ENCODE measurements around the gene SLC2A6.

SLC2A6 gene

DNA sequence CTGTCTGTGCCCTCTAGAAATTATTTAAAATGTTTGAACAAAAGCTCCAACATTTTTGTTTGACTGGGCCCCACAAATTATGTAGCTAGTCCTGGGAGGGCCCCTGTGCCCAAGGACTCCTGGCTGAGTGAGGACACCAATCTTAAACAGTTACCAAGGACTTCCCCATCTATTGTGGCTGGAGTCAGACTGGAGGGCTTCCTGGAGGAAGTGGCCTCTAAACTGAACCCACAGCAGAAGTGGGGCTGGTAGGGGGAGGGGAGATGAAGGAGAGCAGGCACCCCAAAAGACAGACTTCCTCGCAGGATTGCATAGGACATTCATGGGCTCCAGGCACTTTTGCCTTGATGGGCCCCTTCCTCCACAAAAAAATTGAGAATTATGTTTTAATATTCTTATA is 48.7 kb downstream of the SLC2A6 start:
- no peak for DNase-seq

DNA sequence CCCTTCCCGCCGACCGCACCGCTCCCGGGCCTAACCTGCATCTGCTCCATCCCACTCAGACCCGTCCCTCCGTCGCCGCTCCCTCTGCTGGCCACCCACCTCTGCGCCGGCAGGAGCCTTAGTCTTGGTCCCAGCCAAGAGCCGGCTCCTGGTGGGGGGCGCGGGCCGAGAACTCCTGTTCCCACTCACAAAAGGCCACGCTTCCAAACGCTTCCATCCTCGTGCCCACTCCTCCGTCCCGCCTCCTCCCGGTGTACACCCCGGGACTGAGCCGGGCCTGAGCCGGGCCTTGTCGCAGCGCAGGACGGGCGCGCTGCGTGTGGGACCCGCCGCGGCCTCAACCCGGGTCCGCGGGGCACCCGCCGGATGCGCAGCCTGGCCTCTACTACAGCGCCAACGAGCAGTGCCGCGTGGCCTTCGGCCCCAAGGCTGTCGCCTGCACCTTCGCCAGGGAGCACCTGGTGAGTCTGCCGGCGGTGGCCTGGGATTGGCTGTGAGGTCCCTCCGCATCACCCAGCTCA is 49.2 kb downstream of the SLC2A6 start:
- no peak for DNase-seq

- no peak for DNase-seq
Observed at GRCh38 chr9:133429214-133429613, 49.7 kb downstream of the SLC2A6 start.

DNA sequence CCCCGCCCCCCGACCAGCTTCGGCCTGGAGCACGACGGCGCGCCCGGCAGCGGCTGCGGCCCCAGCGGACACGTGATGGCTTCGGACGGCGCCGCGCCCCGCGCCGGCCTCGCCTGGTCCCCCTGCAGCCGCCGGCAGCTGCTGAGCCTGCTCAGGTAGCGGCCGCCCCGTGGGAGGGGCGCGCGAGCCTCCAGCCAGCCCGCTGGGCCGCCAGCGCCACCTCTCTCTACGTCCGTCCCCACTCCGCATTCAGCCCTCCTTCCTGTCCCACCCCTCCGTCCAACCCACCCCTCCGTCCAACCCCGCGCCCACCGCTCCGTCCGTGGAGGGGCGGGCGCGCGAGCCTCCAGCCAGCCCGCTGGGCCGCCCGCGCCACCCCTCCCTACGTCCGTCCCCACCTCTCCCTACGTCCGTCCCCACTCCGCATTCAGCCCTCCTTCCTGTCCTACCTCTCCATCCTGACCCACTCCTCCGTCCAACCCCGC is 50.2 kb downstream of the SLC2A6 start:
- DNase-seq: no peak

- DNase-seq: no peak
Observed at GRCh38 chr9:133427658-133428348, 51.1 kb downstream of the SLC2A6 start.

- no peak for DNase-seq
Observed at GRCh38 chr9:133426011-133426410, 52.9 kb downstream of the SLC2A6 start.

- no peak for DNase-seq
Observed at GRCh38 chr9:133425049-133425632, 53.8 kb downstream of the SLC2A6 start.

DNA sequence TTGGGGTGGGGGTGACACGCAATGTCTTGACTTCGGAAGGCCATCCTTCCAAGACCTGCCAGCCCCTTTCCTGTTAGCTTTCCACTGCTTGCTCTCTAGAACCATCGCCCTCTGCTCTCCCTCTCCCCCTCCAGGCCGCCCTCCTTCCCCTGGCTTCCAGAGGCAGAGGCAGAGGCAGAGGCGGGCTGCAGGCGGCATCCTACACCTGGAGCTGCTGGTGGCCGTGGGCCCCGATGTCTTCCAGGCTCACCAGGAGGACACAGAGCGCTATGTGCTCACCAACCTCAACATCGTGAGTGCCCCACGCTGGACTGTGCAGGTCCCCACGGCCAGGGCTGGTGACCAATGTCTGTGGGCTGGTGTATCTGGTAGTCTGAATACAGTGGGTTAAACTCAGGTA is 54.7 kb downstream of the SLC2A6 start:
- no peak for DNase-seq

DNA sequence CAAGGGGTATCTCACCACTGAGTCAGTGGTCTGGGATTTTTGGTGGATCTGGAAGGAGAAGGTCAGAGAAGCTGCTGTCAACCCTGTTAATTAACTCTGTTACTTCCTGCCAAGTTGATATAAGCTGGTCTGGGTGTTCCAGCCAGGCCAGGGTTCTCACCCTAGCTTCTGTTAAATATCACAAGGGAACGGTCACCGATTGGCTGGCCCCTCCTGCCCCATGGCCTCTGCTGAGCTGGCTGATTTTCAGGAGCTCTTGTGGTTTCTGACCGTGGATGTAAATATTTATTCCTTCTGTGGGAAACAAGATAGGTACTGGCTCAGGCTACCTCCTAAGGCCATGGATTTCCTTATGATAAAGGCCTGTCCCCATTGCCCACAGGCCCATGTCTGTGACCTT is 55.7 kb downstream of the SLC2A6 start:
- no peak for DNase-seq

DNA sequence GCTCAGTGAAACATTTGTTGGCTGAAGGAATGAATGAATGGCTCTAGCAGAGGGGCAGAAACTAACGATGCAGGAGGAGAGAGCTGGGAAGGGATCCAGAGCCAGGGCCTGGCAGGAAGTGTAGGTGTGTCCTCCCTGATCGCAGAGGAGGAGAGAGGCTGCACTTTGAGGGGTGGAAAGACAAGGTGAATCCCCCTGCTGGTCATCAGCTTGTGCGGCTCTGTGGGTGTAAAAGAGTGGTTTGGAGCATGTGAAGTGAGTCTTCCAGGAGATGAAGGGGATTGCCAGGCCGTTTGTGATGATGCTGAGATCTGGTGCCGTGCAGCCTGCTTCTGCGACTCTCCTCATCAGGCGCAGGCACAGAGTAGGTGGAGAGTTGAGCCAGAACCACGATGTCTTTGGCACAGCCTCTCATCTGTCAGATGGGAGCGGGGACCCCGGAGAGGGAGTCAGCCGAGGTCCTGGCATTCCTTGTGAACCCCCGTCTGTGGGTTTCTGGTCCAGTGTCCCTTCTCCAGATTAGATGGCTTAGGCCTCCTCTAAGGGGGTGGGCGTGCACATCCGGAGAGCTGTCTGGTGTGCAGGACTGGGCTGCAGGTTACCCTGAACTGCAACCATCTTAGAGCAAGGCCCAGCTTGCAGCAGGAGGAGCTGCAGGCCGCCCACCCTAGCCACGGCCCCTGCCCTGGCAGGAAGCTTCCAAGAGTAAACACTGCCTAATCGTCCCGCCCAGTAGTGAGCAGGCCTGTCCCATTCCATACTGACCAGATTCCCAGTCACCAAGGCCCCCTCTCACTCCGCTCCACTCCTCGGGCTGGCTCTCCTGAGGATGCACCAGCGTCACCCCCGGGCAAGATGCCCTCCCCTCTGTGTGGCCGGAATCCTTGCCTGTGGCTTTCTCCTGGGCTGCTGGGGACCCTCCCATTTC is 57.0 kb downstream of the SLC2A6 start, which contains the start of gene ADAMTS13:
ADAMTS13 (plus strand) TSS at position 753 of the 928 bp plus-strand sequence; CDS start at position 830, 77 bp downstream.
- DNase-seq: no peak
